GM21515 (cell line): ENCODE measurements around the gene FLRT1.

Experiments used
- ATAC-seq: cut with Tn5 transposase; IDR thresholded peaks from one replicate; pipeline ENCODE4 v1.9.1; 2021; ENCODE audit not compliant: unreplicated experiment

The FLRT1 gene

GRCh38 chr11:64064374-64065140 lies 28.8 kb downstream of the FLRT1 start:
- ATAC-seq = no peak

GRCh38 chr11:64065141-64065465 lies 29.4 kb downstream of the FLRT1 start:
- no peak for ATAC-seq

DNA sequence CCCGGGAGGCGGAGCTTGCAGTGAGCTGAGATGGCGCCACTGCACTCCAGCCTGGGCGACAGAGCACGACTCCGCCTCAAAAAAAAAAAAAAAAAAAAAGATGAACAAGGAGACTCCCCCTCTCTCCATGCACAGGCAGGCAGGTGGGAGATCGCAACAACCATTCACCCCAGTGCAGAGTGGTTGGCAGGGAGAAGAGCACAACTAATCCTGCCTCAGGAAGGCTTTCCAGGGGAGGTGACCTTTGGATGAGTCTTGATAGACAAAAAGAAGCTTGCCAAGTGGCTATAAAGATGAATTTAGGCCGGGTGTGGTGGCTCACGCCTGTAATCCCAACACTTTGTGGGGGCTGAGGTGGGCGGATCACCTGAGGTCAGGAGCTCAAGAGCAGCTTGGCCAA lies 30.0 kb downstream of the FLRT1 start:
- ATAC-seq = no peak

- no peak for ATAC-seq
These were observed 31.7 kb downstream of the FLRT1 start for GRCh38 chr11:64067230-64067993.

- ATAC-seq = no peak
These were observed 33.1 kb downstream of the FLRT1 start for GRCh38 chr11:64068705-64069400.

GRCh38 chr11:64069401-64070313 lies 33.9 kb downstream of the FLRT1 start:
- no peak for ATAC-seq

- ATAC-seq = no peak
These were observed 34.6 kb downstream of the FLRT1 start for GRCh38 chr11:64070314-64070681.

DNA sequence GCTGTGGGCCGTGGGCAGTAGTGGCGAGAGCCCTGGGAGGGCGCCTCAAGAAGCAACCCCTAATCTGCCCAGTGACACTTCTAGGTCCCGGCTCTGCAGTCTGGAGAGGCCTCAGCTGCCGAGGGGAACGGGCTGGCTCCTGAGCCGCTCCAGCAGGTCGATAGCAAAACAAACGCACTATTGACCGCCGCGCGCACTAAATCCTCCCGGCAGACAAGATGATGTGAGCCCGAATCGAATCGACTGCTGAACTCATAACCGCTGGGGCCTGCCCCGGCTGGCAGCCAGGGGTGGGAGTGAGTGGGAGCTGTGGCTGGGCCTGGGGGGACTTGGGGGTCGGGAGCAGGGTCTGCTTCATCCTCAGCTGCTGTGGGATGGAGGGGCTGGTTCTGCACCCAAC lies 36.1 kb downstream of the FLRT1 start:
- no peak for ATAC-seq

- no peak for ATAC-seq
These were observed 36.7 kb downstream of the FLRT1 start for GRCh38 chr11:64072403-64072802.

GRCh38 chr11:64072871-64073270 lies 37.1 kb downstream of the FLRT1 start:
- ATAC-seq = no peak

- no peak for ATAC-seq
These were observed 37.8 kb downstream of the FLRT1 start for GRCh38 chr11:64073542-64073941.

GRCh38 chr11:64074239-64074638 lies 38.5 kb downstream of the FLRT1 start:
- no peak for ATAC-seq

- no peak for ATAC-seq
These were observed 41.0 kb downstream of the FLRT1 start for GRCh38 chr11:64076758-64077157.

DNA sequence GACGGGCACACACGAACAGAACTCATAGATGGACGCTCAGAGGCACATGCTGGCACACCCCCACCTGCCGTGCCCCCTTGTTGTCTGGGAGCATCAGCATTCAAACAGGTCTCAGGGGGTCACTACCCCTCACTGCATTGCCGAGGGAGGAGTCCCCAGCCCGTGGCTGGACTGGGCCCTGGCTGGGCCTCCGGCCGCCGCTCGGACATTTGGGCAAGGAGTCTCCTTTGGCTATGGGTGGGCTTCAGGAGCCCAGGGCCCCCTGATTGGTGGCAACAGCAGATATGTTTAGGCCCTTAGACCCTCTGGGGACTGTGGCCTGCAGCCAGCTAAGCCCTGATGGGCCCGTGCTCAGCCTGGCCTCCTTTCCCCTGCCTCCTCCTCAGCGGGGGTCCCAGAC lies 41.9 kb downstream of the FLRT1 start:
- no peak for ATAC-seq

- no peak for ATAC-seq
These were observed 42.6 kb downstream of the FLRT1 start for GRCh38 chr11:64078284-64078683.

- no peak for ATAC-seq
These were observed 43.2 kb downstream of the FLRT1 start for GRCh38 chr11:64078905-64079304.

- no peak for ATAC-seq
These were observed 44.7 kb downstream of the FLRT1 start for GRCh38 chr11:64080390-64080789.

- no peak for ATAC-seq
These were observed 46.2 kb downstream of the FLRT1 start for GRCh38 chr11:64081745-64082442.

DNA sequence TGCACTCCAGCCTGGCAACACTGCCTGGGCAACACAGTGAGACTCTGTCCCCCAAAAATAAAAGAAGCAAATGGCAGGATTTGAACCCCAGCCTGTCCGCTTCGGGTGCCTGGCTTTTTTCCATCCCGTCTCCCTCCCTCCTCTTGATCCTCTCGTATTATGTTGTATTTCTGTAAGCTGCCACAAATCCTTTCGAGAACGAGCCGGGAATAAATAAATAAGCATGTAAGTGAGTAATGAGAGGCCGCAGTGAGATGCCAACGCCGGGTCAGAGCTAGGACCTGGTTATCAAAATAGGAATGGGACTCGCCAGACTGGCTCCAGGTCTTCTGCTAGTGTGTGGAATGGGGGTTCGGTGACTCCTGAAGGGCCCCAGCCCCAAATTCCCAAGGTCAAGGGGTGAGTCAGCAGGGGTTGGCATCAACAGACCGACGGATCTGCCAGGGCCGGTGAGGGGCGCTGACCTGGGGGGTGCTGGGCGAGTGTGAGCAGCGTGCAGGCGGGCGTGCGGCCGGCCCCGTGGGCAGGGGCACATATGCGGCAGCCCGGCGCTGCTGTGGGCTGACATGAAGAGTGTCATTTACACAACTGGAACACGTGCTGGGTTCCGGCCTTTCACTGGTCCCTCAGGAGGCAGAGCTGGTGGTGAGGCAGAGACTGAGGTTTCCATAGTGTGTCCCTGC lies 47.8 kb downstream of the FLRT1 start:
- no peak for ATAC-seq
